ENCODE results near the gene DSTYK. TPM values are rescaled to one million over a fixed set of nuclear protein-coding genes. Genes with fewer than 3 reads are reported as not detected.
"Not testable (repeated sequence)": the region's sequence is repeated elsewhere in the genome, so short reads cannot be mapped to it uniquely, and the experiment has no call there.

Gene DSTYK
- total RNA-seq, 2 experiments from 2014 or later, result 8.8 to 8.9 TPM

GRCh38 chr1:205237526-205238484 lies 26.3 kb upstream of the DSTYK start:
- Mint-ChIP-seq H3K4me1 (peaks cover 12% of the 10 kb centered on the region), H3K4me3 (no peak overlapping the region), H3K27ac (no peak overlapping the region), H3K27me3 (no peaks in the 10 kb centered on the region), H3K36me3 (ENCODE audit: low read depth) (no peaks in the 10 kb centered on the region), H3K9me3 (no peaks in the 10 kb centered on the region)
- CTCF ChIA-PET, result interaction anchor here (1.1 to 3.8 kb wide), 9 partner anchors 8 to 96 kb away, joined by 3 to 12 read pairs (median 8); partner anchors contain the start of gene TMCC2
- no peak for DNase-seq
- POLR2A ChIA-PET, result interaction anchor here (0.6 kb wide), 1 partner anchor 46 kb away, joined by 3 read pairs; no protein-coding TSS in a partner anchor

- Mint-ChIP-seq H3K27ac (no peak overlapping the region), H3K4me3 (no peak overlapping the region), H3K36me3 (ENCODE audit: low read depth) (no peaks in the 10 kb centered on the region), H3K9me3 (no peaks in the 10 kb centered on the region), H3K4me1 (peaks cover 17% of the 10 kb centered on the region), H3K27me3 (no peaks in the 10 kb centered on the region)
- CTCF ChIA-PET, result interaction anchor here (1.1 to 3.8 kb wide), 5 partner anchors 9 to 37 kb away, joined by 3 to 12 read pairs (median 7); partner anchors contain the start of gene TMCC2
- DNase-seq, result no peak
- POLR2A ChIA-PET, result no interaction called here
Measured at GRCh38 chr1:205236951-205237475, 25.5 kb upstream of the DSTYK start.

- Mint-ChIP-seq H3K9me3 (no peaks in the 10 kb centered on the region), H3K36me3 (ENCODE audit: low read depth) (no peaks in the 10 kb centered on the region), H3K27ac (peak overlapping the region; percentile 5), H3K4me1 (peaks cover 20% of the 10 kb centered on the region), H3K27me3 (no peaks in the 10 kb centered on the region), H3K4me3 (no peak overlapping the region)
- no peak for DNase-seq
- ChIA-PET CTCF (interaction anchor here (0.9 to 3.8 kb wide), 4 partner anchors 8 to 37 kb away, joined by 3 to 12 read pairs (median 6); partner anchors contain the start of gene TMCC2), POLR2A (no interaction called here)
Measured at GRCh38 chr1:205236526-205236925, 25.0 kb upstream of the DSTYK start.

- Mint-ChIP-seq H3K36me3 (ENCODE audit: low read depth) (no peaks in the 10 kb centered on the region), H3K9me3 (no peaks in the 10 kb centered on the region), H3K27ac (no peak overlapping the region), H3K27me3 (no peaks in the 10 kb centered on the region), H3K4me3 (no peak overlapping the region), H3K4me1 (peaks cover 20% of the 10 kb centered on the region)
- ChIA-PET POLR2A (no interaction called here), CTCF (interaction anchor here (0.9 to 3.8 kb wide), 2 partner anchors 10 to 20 kb away, joined by 3 to 12 read pairs; no protein-coding TSS in a partner anchor)
- no peak for DNase-seq
Measured at GRCh38 chr1:205235951-205236350, 24.4 kb upstream of the DSTYK start.

GRCh38 chr1:205233986-205234385 lies 22.5 kb upstream of the DSTYK start:
- DNase-seq; CTCF ChIA-PET; H3K27ac Mint-ChIP-seq; H3K27me3 Mint-ChIP-seq; POLR2A ChIA-PET; H3K36me3 Mint-ChIP-seq (ENCODE audit: low read depth); H3K9me3 Mint-ChIP-seq; H3K4me3 Mint-ChIP-seq: not testable (repeated sequence)
- peaks cover 38% of the 10 kb centered on the region for H3K4me1 Mint-ChIP-seq

GRCh38 chr1:205232945-205233397 lies 21.5 kb upstream of the DSTYK start:
- Mint-ChIP-seq H3K27me3 (peaks cover 7% of the 10 kb centered on the region), H3K4me3 (no peak overlapping the region), H3K4me1 (peaks cover 39% of the 10 kb centered on the region), H3K36me3 (ENCODE audit: low read depth) (no peaks in the 10 kb centered on the region), H3K9me3 (no peaks in the 10 kb centered on the region), H3K27ac (no peak overlapping the region)
- ChIA-PET POLR2A (interaction anchor here (0.7 kb wide), 1 partner anchor 1235 kb away, joined by 3 read pairs; no protein-coding TSS in a partner anchor), CTCF (interaction anchor here (1.0 to 1.3 kb wide), 2 partner anchors 24 to 34 kb away, joined by 3 to 4 read pairs; no protein-coding TSS in a partner anchor)
- no peak for DNase-seq

- Mint-ChIP-seq H3K4me3 (no peak overlapping the region), H3K36me3 (ENCODE audit: low read depth) (no peaks in the 10 kb centered on the region), H3K9me3 (no peaks in the 10 kb centered on the region), H3K27me3 (peaks cover 12% of the 10 kb centered on the region), H3K4me1 (peaks cover 40% of the 10 kb centered on the region), H3K27ac (no peak overlapping the region)
- no peak for DNase-seq
- CTCF ChIA-PET, result interaction anchor here (1.0 to 1.3 kb wide), 2 partner anchors 24 to 34 kb away, joined by 3 to 4 read pairs; no protein-coding TSS in a partner anchor
- POLR2A ChIA-PET, result no interaction called here
Measured at GRCh38 chr1:205232127-205232820, 20.8 kb upstream of the DSTYK start.

GRCh38 chr1:205230982-205231381 lies 19.5 kb upstream of the DSTYK start:
- DNase-seq, result no peak
- Mint-ChIP-seq H3K27me3 (peaks cover 25% of the 10 kb centered on the region), H3K36me3 (ENCODE audit: low read depth) (no peaks in the 10 kb centered on the region), H3K27ac (no peak overlapping the region), H3K9me3 (no peaks in the 10 kb centered on the region), H3K4me1 (peaks cover 47% of the 10 kb centered on the region), H3K4me3 (no peak overlapping the region)
- POLR2A ChIA-PET, result no interaction called here
- CTCF ChIA-PET, result no interaction called here

- peak overlapping the region; percentile 76 for H3K4me3 Mint-ChIP-seq
- peaks cover 47% of the 10 kb centered on the region for H3K4me1 Mint-ChIP-seq
- POLR2A ChIA-PET, result interaction anchor here (0.6 kb wide), 1 partner anchor 109 kb away, joined by 4 read pairs; no protein-coding TSS in a partner anchor
- H3K27me3 Mint-ChIP-seq, result peaks cover 33% of the 10 kb centered on the region
- H3K9me3 Mint-ChIP-seq, result no peaks in the 10 kb centered on the region
- H3K36me3 Mint-ChIP-seq (ENCODE audit: low read depth), result no peaks in the 10 kb centered on the region
- DNase-seq, result no peak
- H3K27ac Mint-ChIP-seq, result no peak overlapping the region
- CTCF ChIA-PET, result interaction anchor here (0.6 to 6.2 kb wide), 12 partner anchors 8 to 95 kb away, joined by 3 to 103 read pairs (median 8); no protein-coding TSS in a partner anchor
Measured at GRCh38 chr1:205229916-205230700, 18.6 kb upstream of the DSTYK start.

- Mint-ChIP-seq H3K4me3 (peak overlapping the region; percentile 76), H3K4me1 (peaks cover 47% of the 10 kb centered on the region), H3K27me3 (peaks cover 40% of the 10 kb centered on the region), H3K36me3 (ENCODE audit: low read depth) (no peaks in the 10 kb centered on the region), H3K9me3 (no peaks in the 10 kb centered on the region), H3K27ac (no peak overlapping the region)
- peak; percentile 79 for DNase-seq
- ChIA-PET POLR2A (interaction anchor here (0.6 kb wide), 1 partner anchor 110 kb away, joined by 4 read pairs; no protein-coding TSS in a partner anchor), CTCF (interaction anchor here (0.6 to 6.2 kb wide), 16 partner anchors 9 to 107 kb away, joined by 3 to 103 read pairs (median 6); no protein-coding TSS in a partner anchor)
Measured at GRCh38 chr1:205229399-205229871, 17.9 kb upstream of the DSTYK start.

GRCh38 chr1:205228093-205228521 lies 16.6 kb upstream of the DSTYK start:
- Mint-ChIP-seq H3K27ac (peak overlapping the region; percentile 64), H3K27me3 (peaks cover 43% of the 10 kb centered on the region), H3K4me1 (peaks cover 46% of the 10 kb centered on the region), H3K36me3 (ENCODE audit: low read depth) (no peaks in the 10 kb centered on the region), H3K9me3 (no peaks in the 10 kb centered on the region), H3K4me3 (peak overlapping the region; percentile 76)
- ChIA-PET CTCF (interaction anchor here (1.0 to 6.2 kb wide), 8 partner anchors 9 to 97 kb away, joined by 3 to 103 read pairs (median 7); partner anchors contain the start of gene NUAK2), POLR2A (interaction anchor here (0.7 kb wide), 1 partner anchor 239 kb away, joined by 3 read pairs; no protein-coding TSS in a partner anchor)
- DNase-seq, result no peak
